ENCODE results near the gene CCDC66. TPM values are rescaled to one million over a fixed set of nuclear protein-coding genes. Genes with fewer than 3 reads are reported as not detected.
"Not testable (repeated sequence)": the region's sequence is repeated elsewhere in the genome, so short reads cannot be mapped to it uniquely, and the experiment has no call there.

CCDC66 gene
- total RNA-seq, 1 donor from 2014 or later = 52.7 TPM

GRCh38 chr3:56591262-56591661, 34.3 kb downstream of the CCDC66 start:
- TF ChIP-seq CTCF (IDR thresholded peaks at IDR 0.05; ENCODE audit: unreplicated experiment) = no peak
- Mint-ChIP-seq H3K36me3 (ENCODE audit: insufficient read depth) (peaks cover 26% of the 10 kb centered on the region), H3K27ac (peak overlapping the region; percentile 33), H3K4me1 (ENCODE audit: low read depth) (peaks cover 6% of the 10 kb centered on the region), H3K4me3 (ENCODE audit: low read depth) (no peak overlapping the region), H3K9me3 (ENCODE audit: low read depth) (peaks cover 1% of the 10 kb centered on the region), H3K27me3 (no peaks in the 10 kb centered on the region)
- no peak for DNase-seq (ENCODE audit: low spot score, unreplicated experiment)

GRCh38 chr3:56593455-56594158, 36.6 kb downstream of the CCDC66 start:
- Mint-ChIP-seq H3K27ac (peak overlapping the region; percentile 69), H3K4me3 (ENCODE audit: low read depth) (no peak overlapping the region), H3K4me1 (ENCODE audit: low read depth) (peaks cover 6% of the 10 kb centered on the region), H3K9me3 (ENCODE audit: low read depth) (peaks cover 7% of the 10 kb centered on the region), H3K27me3 (no peaks in the 10 kb centered on the region), H3K36me3 (ENCODE audit: insufficient read depth) (peaks cover 40% of the 10 kb centered on the region)
- no peak for DNase-seq (ENCODE audit: low spot score, unreplicated experiment)
- TF ChIP-seq CTCF (IDR thresholded peaks at IDR 0.05; ENCODE audit: unreplicated experiment) = no peak

GRCh38 chr3:56595975-56596840, 39.2 kb downstream of the CCDC66 start:
- TF ChIP-seq CTCF (IDR thresholded peaks at IDR 0.05; ENCODE audit: unreplicated experiment) = no peak
- Mint-ChIP-seq H3K36me3 (ENCODE audit: insufficient read depth) (peaks cover 63% of the 10 kb centered on the region), H3K27ac (peak overlapping the region; percentile 11), H3K9me3 (ENCODE audit: low read depth) (peaks cover 25% of the 10 kb centered on the region), H3K27me3 (no peaks in the 10 kb centered on the region), H3K4me1 (ENCODE audit: low read depth) (no peaks in the 10 kb centered on the region), H3K4me3 (ENCODE audit: low read depth) (no peak overlapping the region)
- DNase-seq (ENCODE audit: low spot score, unreplicated experiment) = no peak

GRCh38 chr3:56608479-56608878, 51.5 kb downstream of the CCDC66 start:
- H3K36me3 Mint-ChIP-seq (ENCODE audit: insufficient read depth) = peaks cover 82% of the 10 kb centered on the region
- H3K27ac Mint-ChIP-seq; H3K4me3 Mint-ChIP-seq (ENCODE audit: low read depth); DNase-seq (ENCODE audit: low spot score, unreplicated experiment); H3K4me1 Mint-ChIP-seq (ENCODE audit: low read depth); H3K27me3 Mint-ChIP-seq: not testable (repeated sequence)
- peaks cover 41% of the 10 kb centered on the region for H3K9me3 Mint-ChIP-seq (ENCODE audit: low read depth)

- no peak overlapping the region for H3K27ac Mint-ChIP-seq
- no peak for TF ChIP-seq CTCF (IDR thresholded peaks at IDR 0.05; ENCODE audit: unreplicated experiment)
These were observed 53.8 kb downstream of the CCDC66 start for GRCh38 chr3:56610669-56611335.

More at GRCh38 chr3:56610669-56611335, 53.8 kb downstream of the CCDC66 start:
- Mint-ChIP-seq H3K27me3 (no peaks in the 10 kb centered on the region), H3K4me3 (ENCODE audit: low read depth) (no peak overlapping the region), H3K36me3 (ENCODE audit: insufficient read depth) (peaks cover 68% of the 10 kb centered on the region), H3K9me3 (ENCODE audit: low read depth) (peaks cover 29% of the 10 kb centered on the region), H3K4me1 (ENCODE audit: low read depth) (no peaks in the 10 kb centered on the region)
- DNase-seq (ENCODE audit: low spot score, unreplicated experiment) = no peak
